Upper lobe of left lung (tissue), 6 donors: ENCODE data around the gene TMPRSS3. TPM values are rescaled to one million over a fixed set of nuclear protein-coding genes. Genes with fewer than 3 reads are reported as not detected.
A peak's percentile ranks its signal among the peaks of the same experiment; 100 is the strongest.

Source experiments
- ATAC-seq, 2 donors: fragments of 200-7000 bp; cut with Tn5 transposase; one replicate each; pipeline ENCODE4 v1.9.1; 2022; ENCODE audit warnings: mild to moderate bottlenecking in 2 of 2, moderate library complexity in 2 of 2; ENCODE audit not compliant: low FRiP score in 2 of 2
- DNase-seq, 2 donors: peaks; one replicate each; pipeline ENCODE4 v3.0.0-alpha.2; 2019 to 2020
- H3K27ac ChIP-seq, 4 donors: fragments of 200-600 bp; sonication (generic); one replicate each; pipeline ENCODE4 v1.5.1; 2016 to 2019
- H3K27me3 ChIP-seq, 4 donors: fragments of 200-600 bp; sonication (generic); one replicate each; pipeline ENCODE4 v1.5.1; 2017 to 2019
- H3K36me3 ChIP-seq, 4 donors: fragments of 200-600 bp; sonication (generic); one replicate each; pipeline ENCODE4 v1.5.1; 2016 to 2019
- H3K4me1 ChIP-seq, 4 donors: fragments of 200-600 bp; sonication (generic); one replicate each; pipeline ENCODE4 v1.5.1; 2018 to 2019
- H3K4me3 ChIP-seq, 4 donors: fragments of 200-600 bp; sonication (generic); one replicate each; pipeline ENCODE4 v1.5.1; 2017 to 2019; ENCODE audit warnings: mild to moderate bottlenecking in 2 of 4, moderate library complexity in 1 of 4
- H3K9me3 ChIP-seq, 4 donors: fragments of 200-600 bp; sonication (generic); one replicate each; pipeline ENCODE4 v1.5.1; 2018 to 2019
- CTCF ChIP-seq, 6 experiments: fragments of 450-650 bp in 4 of 6; fragments of 200-600 bp in 2 of 6; sonication (generic) in 2 of 6; IDR thresholded peaks; one replicate each; pipeline ENCODE4 v1.5.1; 2016 to 2019; ENCODE audit warnings: antibody characterized with exemption in 6 of 6
- EP300 ChIP-seq, 4 donors: sonication (generic); formaldehyde crosslinking; IDR thresholded peaks; one replicate each; pipeline ENCODE4 v1.5.1; 2017; ENCODE audit warnings: antibody characterized with exemption in 4 of 4, control low read depth in 2 of 4
- POLR2A ChIP-seq, 4 donors: fragments of 450-650 bp; IDR thresholded peaks; one replicate each; pipeline ENCODE4 v1.5.1; 2016 to 2017; ENCODE audit warnings: antibody characterized with exemption in 4 of 4, mild to moderate bottlenecking in 2 of 4
- POLR2AphosphoS5 ChIP-seq, 2 donors: sonication (generic); formaldehyde crosslinking; IDR thresholded peaks; one replicate each; pipeline ENCODE4 v1.5.1; 2017; ENCODE audit warnings: antibody characterized with exemption in 2 of 2
- WGBS, 2 donors: methylation state at CpG; one replicate each; pipeline ENCODE4 v1.1.5; 2017 to 2018; 5-methylcytosine and 5-hydroxymethylcytosine counted together
- total RNA-seq, 6 donors: library from RNA; depleted of rRNA in 4 of 6; stranded (reverse); fragments of >200 nt in 4 of 6; gene quantifications; one replicate each; pipeline versions ENCODE4 v1.1.0 to v1.2.1, GENCODE V29; 2016 to 2021
- donor health status: DM: no; HTN: no; CAD: no; lungs with moderate emphysema.
- donor health status: DM: no; HTN: yes; CAD: no; lungs with severe emphysema.

TMPRSS3 gene
- total RNA-seq, 6 donors from 2014 or later: 3.5 to 12.5 (median 5.8) TPM

DNA sequence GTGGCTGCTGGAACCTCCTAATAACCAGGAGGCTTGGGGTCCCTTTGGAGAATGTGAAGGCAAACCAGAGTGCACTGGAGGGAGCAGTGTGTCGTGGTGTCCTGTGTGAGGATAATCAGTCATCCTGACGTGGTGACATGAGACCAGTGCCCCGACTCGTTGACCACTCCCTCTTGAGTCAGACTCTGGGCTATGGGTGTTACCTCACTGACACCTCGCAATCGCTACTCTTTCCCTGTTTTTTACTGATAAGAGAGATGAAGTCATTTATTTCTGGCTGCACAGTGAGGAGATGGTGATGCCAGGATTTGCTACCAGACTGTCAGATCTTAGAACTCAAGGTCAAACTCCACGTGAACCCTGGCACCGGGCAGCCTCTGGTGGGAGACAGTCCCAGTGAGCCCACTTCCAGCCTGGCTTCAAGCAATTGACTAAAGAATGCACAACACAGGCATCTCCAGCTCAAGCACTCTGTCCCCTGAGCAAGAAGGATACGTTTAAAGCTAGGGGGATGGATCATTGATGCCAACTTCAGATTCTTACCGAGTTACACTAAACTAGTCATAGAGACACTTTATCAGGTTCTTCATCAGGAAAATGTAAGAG lies 38.2 kb upstream of the TMPRSS3 start:
- no peak for TF ChIP-seq EP300 (IDR thresholded peaks at IDR 0.05)
- TF ChIP-seq POLR2A (IDR thresholded peaks at IDR 0.05): no peak
- TF ChIP-seq CTCF (IDR thresholded peaks at IDR 0.05): no peak
- TF ChIP-seq POLR2AphosphoS5 (IDR thresholded peaks at IDR 0.05): no peak
- Histone ChIP-seq H3K9me3 (peaks cover 0 to 3% (median 0%) of the 10 kb centered on the region in 4 donors), H3K4me3 (no peak overlapping the region), H3K36me3 (no peaks in the 10 kb centered on the region), H3K27me3 (no peaks in the 10 kb centered on the region), H3K4me1 (no peaks in the 10 kb centered on the region), H3K27ac (no peak overlapping the region)
- WGBS, 2 donors: 63 to 68% methylated on average over 10 of the region's 10 CpGs
- no peak for DNase-seq
- ATAC-seq: peak in 1 of 2 donors; percentile 54

DNA sequence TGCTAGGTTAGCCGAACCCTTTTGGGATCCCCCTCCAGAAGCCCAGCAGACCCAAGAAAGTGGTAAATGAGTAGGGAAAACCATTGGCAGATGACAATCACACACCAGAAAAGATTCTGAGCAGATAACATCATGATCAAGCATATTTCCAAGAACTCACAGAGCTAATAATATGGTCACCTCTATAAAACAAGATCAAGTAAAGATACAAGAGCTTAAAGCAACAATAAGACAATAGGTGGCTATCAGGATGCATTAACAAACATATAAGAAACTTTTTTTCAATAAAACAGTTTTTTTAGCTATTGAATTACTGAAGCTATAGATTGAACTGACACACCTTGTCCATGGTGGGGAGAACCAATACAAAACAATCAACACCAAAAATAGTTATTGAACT lies 36.8 kb upstream of the TMPRSS3 start:
- Histone ChIP-seq H3K9me3 (peaks cover 0 to 3% (median 0%) of the 10 kb centered on the region in 4 donors), H3K36me3 (no peaks in the 10 kb centered on the region), H3K27ac (no peak overlapping the region), H3K4me1 (no peaks in the 10 kb centered on the region), H3K4me3 (no peak overlapping the region), H3K27me3 (no peaks in the 10 kb centered on the region)
- no peak for ATAC-seq
- no peak for DNase-seq
- 33 to 100% methylated on average over 1 of the region's 1 CpG for WGBS, 2 donors
- TF ChIP-seq POLR2AphosphoS5 (IDR thresholded peaks at IDR 0.05): no peak
- TF ChIP-seq POLR2A (IDR thresholded peaks at IDR 0.05): no peak
- no peak for TF ChIP-seq CTCF (IDR thresholded peaks at IDR 0.05)
- TF ChIP-seq EP300 (IDR thresholded peaks at IDR 0.05): no peak

DNA sequence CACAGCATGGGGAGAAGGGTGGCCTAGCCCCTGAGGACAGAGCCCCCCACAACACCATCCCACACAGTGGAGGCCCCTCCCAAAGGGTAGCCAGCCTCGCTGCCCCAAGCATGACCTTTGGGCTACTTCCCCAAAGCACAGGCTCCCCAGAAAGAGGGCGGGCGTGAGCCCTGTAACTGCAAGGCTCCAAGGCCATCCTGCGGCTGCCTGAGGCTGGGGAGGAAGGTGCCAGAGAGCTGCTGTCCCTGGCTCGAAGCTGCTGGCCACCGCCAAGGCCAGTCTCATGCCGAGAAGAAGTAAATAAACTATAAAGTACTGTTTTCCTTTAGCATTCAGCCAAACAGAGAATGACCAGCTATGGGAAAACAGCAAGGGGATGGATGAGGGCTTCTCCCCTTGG lies 35.3 kb upstream of the TMPRSS3 start:
- Histone ChIP-seq H3K27ac (no peak overlapping the region), H3K4me3 (no peak overlapping the region), H3K36me3 (no peaks in the 10 kb centered on the region), H3K27me3 (no peaks in the 10 kb centered on the region), H3K4me1 (no peaks in the 10 kb centered on the region), H3K9me3 (peaks cover 0 to 3% (median 0%) of the 10 kb centered on the region in 4 donors)
- DNase-seq: no peak
- 43 to 70% methylated on average over 3 to 7 of the region's 7 CpGs for WGBS, 2 donors
- TF ChIP-seq EP300 (IDR thresholded peaks at IDR 0.05) (no peak), POLR2AphosphoS5 (IDR thresholded peaks at IDR 0.05) (no peak), CTCF (IDR thresholded peaks at IDR 0.05) (no peak), POLR2A (IDR thresholded peaks at IDR 0.05) (no peak)
- ATAC-seq: peak; percentile 28 to 38

- H3K4me3 ChIP-seq: no peak overlapping the region
- no peaks in the 10 kb centered on the region for H3K36me3 ChIP-seq
- TF ChIP-seq EP300 (IDR thresholded peaks at IDR 0.05) (no peak), POLR2AphosphoS5 (IDR thresholded peaks at IDR 0.05) (no peak), CTCF (IDR thresholded peaks at IDR 0.05) (no peak), POLR2A (IDR thresholded peaks at IDR 0.05) (no peak)
- ATAC-seq: peak in 1 of 2 donors; percentile 15
- H3K27me3 ChIP-seq: no peaks in the 10 kb centered on the region
- H3K4me1 ChIP-seq: peaks cover 0 to 6% (median 2%) of the 10 kb centered on the region in 4 donors
- peaks cover 0 to 3% (median 0%) of the 10 kb centered on the region in 4 donors for H3K9me3 ChIP-seq
- no peak for DNase-seq
- 91 to 96% methylated on average over 4 to 6 of the region's 6 CpGs for WGBS, 2 donors
- no peak overlapping the region for H3K27ac ChIP-seq
Measured at GRCh38 chr21:42430521-42430920, 34.7 kb upstream of the TMPRSS3 start.

DNA sequence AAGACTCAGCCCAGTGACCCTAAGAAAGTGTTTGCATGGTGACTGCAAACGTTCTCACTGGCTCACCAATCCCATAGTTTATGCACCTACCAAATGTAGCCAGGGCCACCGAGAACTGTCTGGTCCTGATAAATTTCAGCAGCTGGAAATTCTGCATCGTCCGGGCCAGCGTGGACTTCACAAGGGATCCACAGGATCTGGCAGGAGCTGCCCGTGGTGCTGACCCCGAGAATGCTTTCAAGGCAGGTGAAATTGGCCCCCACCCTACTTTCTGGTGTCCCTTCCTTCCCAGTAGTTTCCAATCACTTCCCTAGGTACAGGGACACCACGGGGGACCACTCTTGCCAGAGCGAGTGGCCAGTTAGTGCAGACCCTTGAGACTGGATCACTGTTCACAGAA lies 34.0 kb upstream of the TMPRSS3 start:
- Histone ChIP-seq H3K4me1 (peaks cover 0 to 12% (median 6%) of the 10 kb centered on the region in 4 donors), H3K27ac (no peak overlapping the region), H3K27me3 (no peaks in the 10 kb centered on the region), H3K36me3 (no peaks in the 10 kb centered on the region), H3K4me3 (no peak overlapping the region), H3K9me3 (peaks cover 0 to 3% (median 0%) of the 10 kb centered on the region in 4 donors)
- WGBS, 2 donors: 42 to 44% methylated on average over 6 to 9 of the region's 9 CpGs
- TF ChIP-seq POLR2A (IDR thresholded peaks at IDR 0.05): no peak
- TF ChIP-seq EP300 (IDR thresholded peaks at IDR 0.05): no peak
- TF ChIP-seq POLR2AphosphoS5 (IDR thresholded peaks at IDR 0.05): no peak
- TF ChIP-seq CTCF (IDR thresholded peaks at IDR 0.05): no peak
- ATAC-seq (no peak), DNase-seq (no peak)
